IMR-90 (cell line): ENCODE measurements around the gene CYB5R2. TPM values are rescaled to one million over a fixed set of nuclear protein-coding genes. Genes with fewer than 3 reads are reported as not detected.

Experiments used
- ATAC-seq: fragments of 200-7000 bp; cut with Tn5 transposase; 2 replicates; pipeline ENCODE4 v1.9.1; 2020; ENCODE audit warnings: low read depth, mild to moderate bottlenecking, moderate library complexity
- BruUV-seq: library from RNA; stranded (reverse); fragments of 400-500 nt; replicated peaks from 2 replicates; lab custom pipeline; 2021; lab: Mats Ljungman, UMichigan
- CTCF ChIA-PET: fragments of 300-600 bp; formaldehyde crosslinking; extraction: SDS; loops from one replicate; lab custom pipeline; 2021; ENCODE audit warnings: antibody characterized with exemption; lab: Yijun Ruan, JAX
- POLR2A ChIA-PET: fragments of 300-600 bp; sonication (Branson Sonifier 250); formaldehyde crosslinking; loops from one replicate; lab custom pipeline; 2022; ENCODE audit warnings: antibody characterized with exemption; ENCODE audit not compliant: unreplicated experiment; lab: Charles Lee
- DNase-seq: peaks from one replicate; pipeline ENCODE4 v3.0.0; 2013
- H2AFZ ChIP-seq: replicated peaks from 2 replicates; pipeline ENCODE3; 2013; ENCODE audit warnings: low read length, mild to moderate bottlenecking; ENCODE audit not compliant: poor library complexity
- H2AK5ac ChIP-seq: 2 replicates; pipeline ENCODE4 v1.6.1; 2013; ENCODE audit warnings: low read depth, low read length, inconsistent platforms
- H2AK9ac ChIP-seq: replicated peaks from 2 replicates; pipeline ENCODE3; 2013; ENCODE audit warnings: mild to moderate bottlenecking, low read depth, low read length, moderate library complexity; ENCODE audit not compliant: poor library complexity
- H2BK120ac ChIP-seq: 2 replicates; pipeline ENCODE4 v1.6.1; 2013; ENCODE audit warnings: low read depth, low read length, inconsistent platforms
- H2BK15ac ChIP-seq: 3 replicates; pipeline ENCODE4 v1.6.1; 2013; ENCODE audit warnings: low read depth, low read length, inconsistent platforms
- H2BK20ac ChIP-seq: 2 replicates; pipeline ENCODE4 v1.6.1; 2013; ENCODE audit warnings: low read depth, mild to moderate bottlenecking, inconsistent platforms, low read length, moderate library complexity
- H2BK5ac ChIP-seq: 2 replicates; pipeline ENCODE4 v1.6.1; 2013; ENCODE audit warnings: mild to moderate bottlenecking, low read depth, low read length, inconsistent platforms; ENCODE audit not compliant: poor library complexity, severe bottlenecking
- H3K14ac ChIP-seq: replicated peaks from 2 replicates; pipeline ENCODE4 v1.6.1; 2013; ENCODE audit warnings: low read depth, low read length, inconsistent platforms
- H3K18ac ChIP-seq: 2 replicates; pipeline ENCODE4 v1.6.1; 2013; ENCODE audit warnings: low read depth, low read length, control low read depth
- H3K23ac ChIP-seq: 2 replicates; pipeline ENCODE4 v1.6.1; 2013; ENCODE audit warnings: low read depth, low read length, inconsistent platforms
- H3K27ac ChIP-seq: 2 replicates; pipeline ENCODE4 v1.5.1; 2013; ENCODE audit warnings: mild to moderate bottlenecking, control low read depth, low read length; ENCODE audit not compliant: insufficient read depth
- H3K27me3 ChIP-seq: 2 replicates; pipeline ENCODE4 v1.6.1; 2013; ENCODE audit warnings: low read length; ENCODE audit not compliant: control insufficient read depth, insufficient read depth
- H3K36me3 ChIP-seq: 2 replicates; pipeline ENCODE4 v1.6.1; 2013; ENCODE audit warnings: low read length, mixed read lengths; ENCODE audit not compliant: control insufficient read depth, insufficient read depth
- H3K4ac ChIP-seq: 2 replicates; pipeline ENCODE4 v1.6.1; 2013; ENCODE audit warnings: low read depth, low read length, inconsistent platforms
- H3K4me1 ChIP-seq: 2 replicates; pipeline ENCODE4 v1.6.1; 2013; ENCODE audit warnings: low read length, mixed read lengths; ENCODE audit not compliant: control insufficient read depth, insufficient read depth
- H3K4me2 ChIP-seq: 2 replicates; pipeline ENCODE4 v1.6.1; 2013; ENCODE audit warnings: low read depth, mild to moderate bottlenecking, control low read depth, low read length, moderate library complexity
- H3K4me3 ChIP-seq: 2 replicates; pipeline ENCODE4 v1.5.1; 2013; ENCODE audit warnings: low read depth, mild to moderate bottlenecking, control low read depth, low read length, moderate library complexity; ENCODE audit not compliant: insufficient read depth
- H3K56ac ChIP-seq: 2 replicates; pipeline ENCODE4 v1.6.1; 2013; ENCODE audit warnings: low read length, inconsistent platforms; ENCODE audit not compliant: insufficient read depth; ENCODE audit errors: extremely low read depth
- H3K79me1 ChIP-seq, 2 experiments: 2 replicates each; pipeline ENCODE4 v1.6.1; 2013; ENCODE audit warnings: low read length in 2 of 2, inconsistent platforms in 1 of 2, low read depth in 1 of 2
- H3K9ac ChIP-seq: 2 replicates; pipeline ENCODE4 v1.6.1; 2013; ENCODE audit warnings: low read depth, low read length, control low read depth
- H3K9me1 ChIP-seq: 2 replicates; pipeline ENCODE4 v1.6.1; 2013; ENCODE audit warnings: low read length, inconsistent platforms; ENCODE audit not compliant: insufficient read depth
- H3K9me3 ChIP-seq: 2 replicates; pipeline ENCODE4 v1.6.1; 2013; ENCODE audit warnings: low read length; ENCODE audit not compliant: control insufficient read depth, insufficient read depth
- H4K20me1 ChIP-seq: 2 replicates; pipeline ENCODE4 v1.6.1; 2013; ENCODE audit warnings: low read length, inconsistent platforms; ENCODE audit not compliant: insufficient read depth
- H4K5ac ChIP-seq: 2 replicates; pipeline ENCODE4 v1.6.1; 2013; ENCODE audit warnings: mild to moderate bottlenecking, low read depth, low read length, control low read depth
- H4K8ac ChIP-seq, 2 experiments: 2 replicates each; pipeline ENCODE4 v1.6.1; 2013; ENCODE audit warnings: low read depth in 2 of 2, low read length in 2 of 2, control low read depth in 1 of 2, inconsistent platforms in 1 of 2
- H4K91ac ChIP-seq: 2 replicates; pipeline ENCODE4 v1.6.1; 2013; ENCODE audit warnings: low read depth, low read length, inconsistent platforms; ENCODE audit not compliant: insufficient read depth
- RCOR1 ChIP-seq: IDR thresholded peaks from 2 replicates; pipeline ENCODE4 v1.6.1; 2012; ENCODE audit warnings: mild to moderate bottlenecking, low read length, improper control_type of control experiment; ENCODE audit not compliant: insufficient replicate concordance
- WGBS, 2 experiments: methylation state at CpG; one replicate each; pipeline versions ENCODE4 v1.1.5 to v1.1.7; 2013; ENCODE audit warnings: missing lambda C conversion rate in 2 of 2; ENCODE audit not compliant: insufficient read length in 1 of 2; ENCODE audit errors: extremely low coverage in 2 of 2; 5-methylcytosine and 5-hydroxymethylcytosine counted together
- dilution Hi-C: fragments of 300-500 bp; cut with HindIII; formaldehyde crosslinking; loops from one replicate; pipeline ENCODE4 v1.14.3; 2018; ENCODE audit warnings: low sequenced_read_pairs; ENCODE audit not compliant: unreplicated experiment
- in situ Hi-C: fragments of 300-500 bp; cut with MboI; formaldehyde crosslinking; loops from 3 replicates; pipeline ENCODE4 v1.14.3; 2019; ENCODE audit warnings: low sequenced_read_pairs, inconsistent platforms, mixed read lengths
- intact Hi-C: fragments of 100-400 bp; cut with micrococcal nuclease; formaldehyde crosslinking; loops from 2 replicates; pipeline ENCODE4 v1.10.0; 2022
- polyA plus RNA-seq, 3 experiments: library from polyadenylated mRNA; depleted of rRNA; stranded (reverse); fragments of >200 nt; gene quantifications; 2 replicates each; pipeline ENCODE4 v1.2.3, GENCODE V29; 2012; ENCODE audit warnings: low replicate concordance in 1 of 3
- total RNA-seq: library from RNA; depleted of rRNA; stranded (reverse); fragments of >200 nt; gene quantifications from 2 replicates; pipeline ENCODE4 v1.2.3, GENCODE V29; 2012

The CYB5R2 gene
- total and polyA plus RNA-seq, 2 of the 4 experiments (the other 2 are of a cell fraction), result 4.5 to 4.7 TPM

DNA sequence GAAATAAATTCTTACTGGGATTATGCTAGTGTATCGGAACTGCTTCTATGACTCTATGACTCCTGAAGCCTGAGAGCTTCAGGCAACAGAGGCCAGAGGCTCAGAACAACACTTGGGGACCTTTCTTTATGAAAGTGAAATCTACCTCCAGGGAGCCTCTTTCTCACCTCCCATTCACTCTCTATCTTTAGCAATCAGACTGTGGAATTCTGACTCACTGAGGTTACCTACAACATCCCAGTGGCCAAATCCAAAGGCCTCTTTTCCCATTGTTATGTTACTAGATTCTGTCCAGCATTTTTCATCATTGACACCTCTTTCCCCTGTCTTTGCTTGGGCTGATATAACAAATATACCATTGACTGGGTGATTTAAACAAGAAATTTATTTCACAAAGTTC, 14.1 kb upstream of the CYB5R2 start:
- H3K4me3 ChIP-seq, result no peak overlapping the region
- TF ChIP-seq RCOR1, result no peak
- no peak overlapping the region for H2AK5ac ChIP-seq
- no peak overlapping the region for H2BK15ac ChIP-seq
- H2BK5ac ChIP-seq, result no peak overlapping the region
- no peak overlapping the region for H4K91ac ChIP-seq
- H3K23ac ChIP-seq, result no peak overlapping the region
- no peak overlapping the region for H3K9ac ChIP-seq
- H3K9me3 ChIP-seq, result no peaks in the 10 kb centered on the region
- H3K56ac ChIP-seq, result no peak overlapping the region
- no peak for DNase-seq
- no peaks in the 10 kb centered on the region for H4K20me1 ChIP-seq
- H2AK9ac ChIP-seq, result no peak overlapping the region
- no peaks in the 10 kb centered on the region for H3K9me1 ChIP-seq
- no peaks in the 10 kb centered on the region for H3K79me1 ChIP-seq
- no peak overlapping the region for H3K18ac ChIP-seq
- H3K27me3 ChIP-seq, result peaks cover 18% of the 10 kb centered on the region
- ChIA-PET CTCF (interaction anchor here (0.7 to 2.4 kb wide), 4 partner anchors 94 to 186 kb away, joined by 3 to 8 read pairs (median 4); no protein-coding TSS in a partner anchor), POLR2A (no interaction called here)
- WGBS, 2 experiments, result no CpG with 5 or more reads among the region's 1 CpG
- no peak overlapping the region for H3K27ac ChIP-seq
- no TSS peak for BruUV-seq
- ATAC-seq, result no peak
- H3K14ac ChIP-seq, result no peak overlapping the region
- in situ Hi-C loops (loop anchor here (10.0 to 25.0 kb wide), 3 partner anchors 113 to 575 kb away; partner anchors contain the start of gene TUB), intact Hi-C loops (no loop called here), dilution Hi-C loops (no loop called here)
- no peak overlapping the region for H3K4ac ChIP-seq
- H2BK120ac ChIP-seq, result no peak overlapping the region
- no peak overlapping the region for H2BK20ac ChIP-seq
- 0 out of 2 replicates have a peak, but pooled peaks cover 2% of the 10 kb centered on the region for H3K4me1 ChIP-seq
- no peaks in the 10 kb centered on the region for H3K36me3 ChIP-seq
- H2AFZ ChIP-seq, result no peak overlapping the region
- H3K4me2 ChIP-seq, result no peak overlapping the region
- no peak overlapping the region for H4K5ac ChIP-seq
- no peak overlapping the region for H4K8ac ChIP-seq
